ENCODE results near the gene HLA-DMB.

DNA sequence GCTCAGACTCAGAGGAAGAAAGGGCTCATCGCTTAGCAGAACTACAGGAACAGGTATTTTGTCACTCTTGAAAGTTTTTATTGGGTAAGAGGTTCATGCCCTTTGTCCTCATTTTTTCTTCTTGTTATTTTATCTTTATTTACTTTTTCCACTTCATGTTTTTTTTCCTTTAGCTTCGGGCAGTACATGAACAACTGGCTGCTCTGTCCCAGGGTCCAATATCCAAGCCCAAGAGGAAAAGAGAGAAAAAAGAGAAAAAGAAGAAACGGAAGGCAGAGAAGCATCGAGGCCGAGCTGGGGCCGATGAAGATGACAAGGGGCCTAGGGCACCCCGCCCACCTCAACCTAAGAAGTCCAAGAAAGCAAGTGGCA is 37.1 kb upstream of the HLA-DMB start:
- TF ChIP-seq, protein P1, sequence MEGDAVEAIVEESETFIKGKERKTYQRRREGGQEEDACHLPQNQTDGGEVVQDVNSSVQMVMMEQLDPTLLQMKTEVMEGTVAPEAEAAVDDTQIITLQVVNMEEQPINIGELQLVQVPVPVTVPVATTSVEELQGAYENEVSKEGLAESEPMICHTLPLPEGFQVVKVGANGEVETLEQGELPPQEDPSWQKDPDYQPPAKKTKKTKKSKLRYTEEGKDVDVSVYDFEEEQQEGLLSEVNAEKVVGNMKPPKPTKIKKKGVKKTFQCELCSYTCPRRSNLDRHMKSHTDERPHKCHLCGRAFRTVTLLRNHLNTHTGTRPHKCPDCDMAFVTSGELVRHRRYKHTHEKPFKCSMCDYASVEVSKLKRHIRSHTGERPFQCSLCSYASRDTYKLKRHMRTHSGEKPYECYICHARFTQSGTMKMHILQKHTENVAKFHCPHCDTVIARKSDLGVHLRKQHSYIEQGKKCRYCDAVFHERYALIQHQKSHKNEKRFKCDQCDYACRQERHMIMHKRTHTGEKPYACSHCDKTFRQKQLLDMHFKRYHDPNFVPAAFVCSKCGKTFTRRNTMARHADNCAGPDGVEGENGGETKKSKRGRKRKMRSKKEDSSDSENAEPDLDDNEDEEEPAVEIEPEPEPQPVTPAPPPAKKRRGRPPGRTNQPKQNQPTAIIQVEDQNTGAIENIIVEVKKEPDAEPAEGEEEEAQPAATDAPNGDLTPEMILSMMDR (IDR thresholded peaks at IDR 0.05; ENCODE audit: poor library complexity, severe bottlenecking): no peak
- TF ChIP-seq SMC3 (conservative IDR thresholded peaks at IDR 0.05; ENCODE audit: poor library complexity): no peak
- no peak for TF ChIP-seq MXI1 (conservative IDR thresholded peaks at IDR 0.05; ENCODE audit: poor library complexity, severe bottlenecking)
- no peak for TF ChIP-seq POLR2AphosphoS5 (IDR thresholded peaks at IDR 0.05)
- TF ChIP-seq TAF1 (IDR thresholded peaks at IDR 0.05; ENCODE audit: low read depth): no peak
- TF ChIP-seq, protein P2, sequence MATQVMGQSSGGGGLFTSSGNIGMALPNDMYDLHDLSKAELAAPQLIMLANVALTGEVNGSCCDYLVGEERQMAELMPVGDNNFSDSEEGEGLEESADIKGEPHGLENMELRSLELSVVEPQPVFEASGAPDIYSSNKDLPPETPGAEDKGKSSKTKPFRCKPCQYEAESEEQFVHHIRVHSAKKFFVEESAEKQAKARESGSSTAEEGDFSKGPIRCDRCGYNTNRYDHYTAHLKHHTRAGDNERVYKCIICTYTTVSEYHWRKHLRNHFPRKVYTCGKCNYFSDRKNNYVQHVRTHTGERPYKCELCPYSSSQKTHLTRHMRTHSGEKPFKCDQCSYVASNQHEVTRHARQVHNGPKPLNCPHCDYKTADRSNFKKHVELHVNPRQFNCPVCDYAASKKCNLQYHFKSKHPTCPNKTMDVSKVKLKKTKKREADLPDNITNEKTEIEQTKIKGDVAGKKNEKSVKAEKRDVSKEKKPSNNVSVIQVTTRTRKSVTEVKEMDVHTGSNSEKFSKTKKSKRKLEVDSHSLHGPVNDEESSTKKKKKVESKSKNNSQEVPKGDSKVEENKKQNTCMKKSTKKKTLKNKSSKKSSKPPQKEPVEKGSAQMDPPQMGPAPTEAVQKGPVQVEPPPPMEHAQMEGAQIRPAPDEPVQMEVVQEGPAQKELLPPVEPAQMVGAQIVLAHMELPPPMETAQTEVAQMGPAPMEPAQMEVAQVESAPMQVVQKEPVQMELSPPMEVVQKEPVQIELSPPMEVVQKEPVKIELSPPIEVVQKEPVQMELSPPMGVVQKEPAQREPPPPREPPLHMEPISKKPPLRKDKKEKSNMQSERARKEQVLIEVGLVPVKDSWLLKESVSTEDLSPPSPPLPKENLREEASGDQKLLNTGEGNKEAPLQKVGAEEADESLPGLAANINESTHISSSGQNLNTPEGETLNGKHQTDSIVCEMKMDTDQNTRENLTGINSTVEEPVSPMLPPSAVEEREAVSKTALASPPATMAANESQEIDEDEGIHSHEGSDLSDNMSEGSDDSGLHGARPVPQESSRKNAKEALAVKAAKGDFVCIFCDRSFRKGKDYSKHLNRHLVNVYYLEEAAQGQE (IDR thresholded peaks at IDR 0.05; ENCODE audit: borderline replicate concordance): no peak
